CD1c-positive myeloid dendritic cell (primary cell): ENCODE measurements around the gene XPO5.
"Not testable (repeated sequence)": the region's sequence is repeated elsewhere in the genome, so short reads cannot be mapped to it uniquely, and the experiment has no call there.

Experiments
- DNase-seq: peaks from one replicate; pipeline ENCODE4 v3.0.0-alpha.2; 2016; ENCODE audit errors: extremely low spot score

The XPO5 gene

GRCh38 chr6:43498291-43498690 lies 77.5 kb downstream of the XPO5 start:
- DNase-seq, result not testable (repeated sequence)

GRCh38 chr6:43497689-43498088 lies 78.1 kb downstream of the XPO5 start:
- DNase-seq, result no peak

- DNase-seq, result no peak
Observed at GRCh38 chr6:43497129-43497396, 78.8 kb downstream of the XPO5 start.

- DNase-seq, result no peak
Observed at GRCh38 chr6:43496370-43497128, 79.3 kb downstream of the XPO5 start.

GRCh38 chr6:43495409-43495941 lies 80.4 kb downstream of the XPO5 start:
- DNase-seq, result no peak

GRCh38 chr6:43494766-43495165 lies 81.1 kb downstream of the XPO5 start:
- no peak for DNase-seq

GRCh38 chr6:43494321-43494720 lies 81.5 kb downstream of the XPO5 start:
- DNase-seq, result no peak

GRCh38 chr6:43493833-43494232 lies 82.0 kb downstream of the XPO5 start:
- DNase-seq, result no peak

- DNase-seq, result no peak
Observed at GRCh38 chr6:43493230-43493629, 82.6 kb downstream of the XPO5 start.

- no peak for DNase-seq
Observed at GRCh38 chr6:43492673-43493072, 83.2 kb downstream of the XPO5 start.

- DNase-seq, result no peak
Observed at GRCh38 chr6:43491750-43492661, 83.8 kb downstream of the XPO5 start.

- DNase-seq, result no peak
Observed at GRCh38 chr6:43490523-43490939, 85.3 kb downstream of the XPO5 start.

GRCh38 chr6:43489277-43490072 lies 86.4 kb downstream of the XPO5 start:
- no peak for DNase-seq

GRCh38 chr6:43488667-43489276 lies 87.1 kb downstream of the XPO5 start:
- no peak for DNase-seq

- no peak for DNase-seq
Observed at GRCh38 chr6:43481591-43482236, 94.1 kb downstream of the XPO5 start.

GRCh38 chr6:43481075-43481474 lies 94.8 kb downstream of the XPO5 start:
- no peak for DNase-seq

- no peak for DNase-seq
Observed at GRCh38 chr6:43478008-43478372, 97.8 kb downstream of the XPO5 start.

GRCh38 chr6:43477235-43478007 lies 98.4 kb downstream of the XPO5 start, which contains the start of gene TJAP1:
Gene TJAP1 (plus strand): TSS chr6:43477570. CDS start chr6:43499002, 21,432 bp downstream.
- DNase-seq, result peak; percentile 93

- peak; percentile 5 for DNase-seq
Observed at GRCh38 chr6:43476746-43477145, 99.1 kb downstream of the XPO5 start.

GRCh38 chr6:43475516-43475915 lies 100.3 kb downstream of the XPO5 start:
- DNase-seq, result no peak
